Measurements from ENCODE around the gene MYO10. TPM values are rescaled to one million over a fixed set of nuclear protein-coding genes. Genes with fewer than 3 reads are reported as not detected.

MYO10 gene
- total and polyA plus RNA-seq, 2 experiments from 2014 or later = 119 to 276 TPM

- DNase-seq (ENCODE audit: low spot score) = no peak
- Mint-ChIP-seq H3K27me3 (ENCODE audit: insufficient read depth, low read depth, poor library complexity) (no peaks in the 10 kb centered on the region), H3K4me3 (no peak overlapping the region), H3K9me3 (peaks cover 35% of the 10 kb centered on the region), H3K36me3 (ENCODE audit: low read depth) (peaks cover 53% of the 10 kb centered on the region), H3K27ac (no peak overlapping the region), H3K4me1 (peaks cover 27% of the 10 kb centered on the region)
- H3K9me2 ChIP-seq (ENCODE audit: insufficient read depth) = no peaks in the 10 kb centered on the region
- H3K79me2 ChIP-seq (replicated peaks; ENCODE audit: insufficient read depth) = peaks cover 3% of the 10 kb centered on the region; the same call in 1 of the 2 replicates
- H3K4me3 ChIP-seq = no peak overlapping the region
- no peak overlapping the region for H3K4me2 ChIP-seq
- 0 out of 2 replicates have a peak, but pooled peaks cover 11% of the 10 kb centered on the region for H3K36me3 ChIP-seq (ENCODE audit: insufficient read depth)
- H3K27me3 ChIP-seq (ENCODE audit: insufficient read depth) = no peaks in the 10 kb centered on the region
- no peak overlapping the region for H3K27ac ChIP-seq (ENCODE audit: low read depth)
- no peaks in the 10 kb centered on the region for H4K20me1 ChIP-seq (replicated peaks; ENCODE audit: insufficient read depth)
- TF ChIP-seq JUNB (IDR thresholded peaks at IDR 0.05; ENCODE audit: unreplicated experiment) = no peak
- TF ChIP-seq, protein P1, sequence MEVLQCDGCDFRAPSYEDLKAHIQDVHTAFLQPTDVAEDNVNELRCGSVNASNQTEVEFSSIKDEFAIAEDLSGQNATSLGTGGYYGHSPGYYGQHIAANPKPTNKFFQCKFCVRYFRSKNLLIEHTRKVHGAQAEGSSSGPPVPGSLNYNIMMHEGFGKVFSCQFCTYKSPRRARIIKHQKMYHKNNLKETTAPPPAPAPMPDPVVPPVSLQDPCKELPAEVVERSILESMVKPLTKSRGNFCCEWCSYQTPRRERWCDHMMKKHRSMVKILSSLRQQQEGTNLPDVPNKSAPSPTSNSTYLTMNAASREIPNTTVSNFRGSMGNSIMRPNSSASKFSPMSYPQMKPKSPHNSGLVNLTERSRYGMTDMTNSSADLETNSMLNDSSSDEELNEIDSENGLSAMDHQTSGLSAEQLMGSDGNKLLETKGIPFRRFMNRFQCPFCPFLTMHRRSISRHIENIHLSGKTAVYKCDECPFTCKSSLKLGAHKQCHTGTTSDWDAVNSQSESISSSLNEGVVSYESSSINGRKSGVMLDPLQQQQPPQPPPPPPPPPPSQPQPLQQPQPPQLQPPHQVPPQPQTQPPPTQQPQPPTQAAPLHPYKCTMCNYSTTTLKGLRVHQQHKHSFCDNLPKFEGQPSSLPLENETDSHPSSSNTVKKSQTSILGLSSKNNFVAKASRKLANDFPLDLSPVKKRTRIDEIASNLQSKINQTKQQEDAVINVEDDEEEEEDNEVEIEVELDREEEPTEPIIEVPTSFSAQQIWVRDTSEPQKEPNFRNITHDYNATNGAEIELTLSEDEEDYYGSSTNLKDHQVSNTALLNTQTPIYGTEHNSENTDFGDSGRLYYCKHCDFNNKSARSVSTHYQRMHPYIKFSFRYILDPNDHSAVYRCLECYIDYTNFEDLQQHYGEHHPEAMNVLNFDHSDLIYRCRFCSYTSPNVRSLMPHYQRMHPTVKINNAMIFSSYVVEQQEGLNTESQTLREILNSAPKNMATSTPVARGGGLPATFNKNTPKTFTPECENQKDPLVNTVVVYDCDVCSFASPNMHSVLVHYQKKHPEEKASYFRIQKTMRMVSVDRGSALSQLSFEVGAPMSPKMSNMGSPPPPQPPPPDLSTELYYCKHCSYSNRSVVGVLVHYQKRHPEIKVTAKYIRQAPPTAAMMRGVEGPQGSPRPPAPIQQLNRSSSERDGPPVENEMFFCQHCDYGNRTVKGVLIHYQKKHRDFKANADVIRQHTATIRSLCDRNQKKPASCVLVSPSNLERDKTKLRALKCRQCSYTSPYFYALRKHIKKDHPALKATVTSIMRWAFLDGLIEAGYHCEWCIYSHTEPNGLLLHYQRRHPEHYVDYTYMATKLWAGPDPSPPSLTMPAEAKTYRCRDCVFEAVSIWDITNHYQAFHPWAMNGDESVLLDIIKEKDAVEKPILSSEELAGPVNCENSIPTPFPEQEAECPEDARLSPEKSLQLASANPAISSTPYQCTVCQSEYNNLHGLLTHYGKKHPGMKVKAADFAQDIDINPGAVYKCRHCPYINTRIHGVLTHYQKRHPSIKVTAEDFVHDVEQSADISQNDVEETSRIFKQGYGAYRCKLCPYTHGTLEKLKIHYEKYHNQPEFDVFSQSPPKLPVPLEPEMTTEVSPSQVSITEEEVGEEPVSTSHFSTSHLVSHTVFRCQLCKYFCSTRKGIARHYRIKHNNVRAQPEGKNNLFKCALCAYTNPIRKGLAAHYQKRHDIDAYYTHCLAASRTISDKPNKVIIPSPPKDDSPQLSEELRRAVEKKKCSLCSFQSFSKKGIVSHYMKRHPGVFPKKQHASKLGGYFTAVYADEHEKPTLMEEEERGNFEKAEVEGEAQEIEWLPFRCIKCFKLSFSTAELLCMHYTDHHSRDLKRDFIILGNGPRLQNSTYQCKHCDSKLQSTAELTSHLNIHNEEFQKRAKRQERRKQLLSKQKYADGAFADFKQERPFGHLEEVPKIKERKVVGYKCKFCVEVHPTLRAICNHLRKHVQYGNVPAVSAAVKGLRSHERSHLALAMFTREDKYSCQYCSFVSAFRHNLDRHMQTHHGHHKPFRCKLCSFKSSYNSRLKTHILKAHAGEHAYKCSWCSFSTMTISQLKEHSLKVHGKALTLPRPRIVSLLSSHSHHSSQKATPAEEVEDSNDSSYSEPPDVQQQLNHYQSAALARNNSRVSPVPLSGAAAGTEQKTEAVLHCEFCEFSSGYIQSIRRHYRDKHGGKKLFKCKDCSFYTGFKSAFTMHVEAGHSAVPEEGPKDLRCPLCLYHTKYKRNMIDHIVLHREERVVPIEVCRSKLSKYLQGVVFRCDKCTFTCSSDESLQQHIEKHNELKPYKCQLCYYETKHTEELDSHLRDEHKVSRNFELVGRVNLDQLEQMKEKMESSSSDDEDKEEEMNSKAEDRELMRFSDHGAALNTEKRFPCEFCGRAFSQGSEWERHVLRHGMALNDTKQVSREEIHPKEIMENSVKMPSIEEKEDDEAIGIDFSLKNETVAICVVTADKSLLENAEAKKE (CRISPR knock-in tag; IDR thresholded peaks at IDR 0.05) = no peak
- no peak for TF ChIP-seq POLR2AphosphoS5 (IDR thresholded peaks at IDR 0.05; ENCODE audit: low read depth)
- TF ChIP-seq EZH2phosphoT487 (IDR thresholded peaks at IDR 0.05; ENCODE audit: unreplicated experiment) = no peak
- no peak for TF ChIP-seq NANOG (IDR thresholded peaks at IDR 0.05; ENCODE audit: borderline replicate concordance)
- no peak for TF ChIP-seq CREB1 (CRISPR knock-in tag; IDR thresholded peaks at IDR 0.05; ENCODE audit: low read depth)
- TF ChIP-seq ZNF114 (CRISPR knock-in tag; IDR thresholded peaks at IDR 0.05) = no peak
- TF ChIP-seq, protein P2, sequence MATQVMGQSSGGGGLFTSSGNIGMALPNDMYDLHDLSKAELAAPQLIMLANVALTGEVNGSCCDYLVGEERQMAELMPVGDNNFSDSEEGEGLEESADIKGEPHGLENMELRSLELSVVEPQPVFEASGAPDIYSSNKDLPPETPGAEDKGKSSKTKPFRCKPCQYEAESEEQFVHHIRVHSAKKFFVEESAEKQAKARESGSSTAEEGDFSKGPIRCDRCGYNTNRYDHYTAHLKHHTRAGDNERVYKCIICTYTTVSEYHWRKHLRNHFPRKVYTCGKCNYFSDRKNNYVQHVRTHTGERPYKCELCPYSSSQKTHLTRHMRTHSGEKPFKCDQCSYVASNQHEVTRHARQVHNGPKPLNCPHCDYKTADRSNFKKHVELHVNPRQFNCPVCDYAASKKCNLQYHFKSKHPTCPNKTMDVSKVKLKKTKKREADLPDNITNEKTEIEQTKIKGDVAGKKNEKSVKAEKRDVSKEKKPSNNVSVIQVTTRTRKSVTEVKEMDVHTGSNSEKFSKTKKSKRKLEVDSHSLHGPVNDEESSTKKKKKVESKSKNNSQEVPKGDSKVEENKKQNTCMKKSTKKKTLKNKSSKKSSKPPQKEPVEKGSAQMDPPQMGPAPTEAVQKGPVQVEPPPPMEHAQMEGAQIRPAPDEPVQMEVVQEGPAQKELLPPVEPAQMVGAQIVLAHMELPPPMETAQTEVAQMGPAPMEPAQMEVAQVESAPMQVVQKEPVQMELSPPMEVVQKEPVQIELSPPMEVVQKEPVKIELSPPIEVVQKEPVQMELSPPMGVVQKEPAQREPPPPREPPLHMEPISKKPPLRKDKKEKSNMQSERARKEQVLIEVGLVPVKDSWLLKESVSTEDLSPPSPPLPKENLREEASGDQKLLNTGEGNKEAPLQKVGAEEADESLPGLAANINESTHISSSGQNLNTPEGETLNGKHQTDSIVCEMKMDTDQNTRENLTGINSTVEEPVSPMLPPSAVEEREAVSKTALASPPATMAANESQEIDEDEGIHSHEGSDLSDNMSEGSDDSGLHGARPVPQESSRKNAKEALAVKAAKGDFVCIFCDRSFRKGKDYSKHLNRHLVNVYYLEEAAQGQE (IDR thresholded peaks at IDR 0.05; ENCODE audit: unreplicated experiment) = no peak
- TF ChIP-seq STAT1 (IDR thresholded peaks at IDR 0.05; ENCODE audit: unreplicated experiment) = no peak
- no peak for TF ChIP-seq ETS1 (IDR thresholded peaks at IDR 0.05)
- TF ChIP-seq CTCF (conservative IDR thresholded peaks at IDR 0.05; ENCODE audit: low read depth in 2 of 2) = no peak
- no peak for TF ChIP-seq EZH2 (IDR thresholded peaks at IDR 0.05; ENCODE audit: low read depth, unreplicated experiment)
- no peak for TF ChIP-seq ZNF331 (CRISPR knock-in tag; IDR thresholded peaks at IDR 0.05; ENCODE audit: low read depth)
- peaks cover 24% of the 10 kb centered on the region for H3K4me1 ChIP-seq (ENCODE audit: insufficient read depth)
- no peak overlapping the region for H2AFZ ChIP-seq
- no peaks in the 10 kb centered on the region for H3F3A ChIP-seq (replicated peaks; ENCODE audit: low read depth)
- ATAC-seq = no peak
Measured at GRCh38 chr5:16871746-16872339, 64.2 kb downstream of the MYO10 start.

All from GM23338 (cell line).